Germinal center (tissue), 1 donor: ENCODE measurements around the gene CFAP221.

Source experiments
- DNase-seq: peaks from one replicate; pipeline ENCODE4 v3.0.0; 2012; ENCODE audit warnings: mixed read lengths, low spot score

Gene CFAP221

DNA sequence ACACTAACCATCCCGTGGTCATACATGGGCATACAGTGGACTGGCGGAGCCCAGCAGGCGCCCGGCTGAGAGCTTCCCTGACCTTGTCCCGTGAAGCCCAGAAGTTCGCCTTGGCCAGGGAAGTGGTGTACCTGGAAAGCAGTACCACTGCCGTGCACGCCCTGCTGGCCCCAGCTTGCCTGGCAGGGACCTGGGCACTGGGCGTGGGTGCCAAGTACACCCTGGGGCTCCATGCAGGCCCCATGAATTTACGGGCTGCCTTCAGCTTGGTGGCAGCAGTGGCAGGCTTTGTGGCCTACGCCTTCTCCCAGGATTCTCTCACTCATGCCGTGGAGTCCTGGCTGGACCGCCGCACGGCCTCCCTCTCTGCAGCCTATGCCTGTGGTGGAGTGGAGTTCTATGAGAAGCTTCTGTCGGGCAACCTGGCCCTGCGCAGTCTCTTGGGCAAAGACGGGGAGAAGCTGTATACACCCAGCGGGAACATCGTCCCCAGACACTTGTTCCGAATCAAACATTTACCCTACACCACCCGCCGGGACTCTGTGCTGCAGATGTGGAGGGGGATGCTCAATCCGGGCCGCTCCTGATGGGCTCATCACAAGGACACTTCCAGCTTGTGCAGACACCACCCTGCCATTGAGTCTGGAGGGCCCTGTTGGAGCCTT lies 137.1 kb downstream of the CFAP221 start:
- DNase-seq: no peak

DNA sequence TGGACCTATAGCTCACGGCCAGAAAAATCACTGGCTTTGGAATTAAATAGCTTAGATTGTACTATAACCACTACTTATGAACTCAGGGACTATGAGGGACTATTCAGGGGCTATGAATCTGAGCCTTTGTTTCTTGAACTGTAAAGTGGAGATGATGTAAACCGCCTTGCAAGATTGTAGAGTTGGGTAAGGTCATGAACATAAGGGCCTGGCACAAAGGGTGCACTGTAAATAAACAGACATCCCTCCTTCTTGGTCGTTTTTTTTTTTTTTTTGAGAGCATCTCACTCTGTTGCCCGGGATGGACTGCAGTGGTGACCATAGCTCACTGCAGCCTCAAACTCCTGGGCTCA lies 137.6 kb downstream of the CFAP221 start:
- no peak for DNase-seq

DNA sequence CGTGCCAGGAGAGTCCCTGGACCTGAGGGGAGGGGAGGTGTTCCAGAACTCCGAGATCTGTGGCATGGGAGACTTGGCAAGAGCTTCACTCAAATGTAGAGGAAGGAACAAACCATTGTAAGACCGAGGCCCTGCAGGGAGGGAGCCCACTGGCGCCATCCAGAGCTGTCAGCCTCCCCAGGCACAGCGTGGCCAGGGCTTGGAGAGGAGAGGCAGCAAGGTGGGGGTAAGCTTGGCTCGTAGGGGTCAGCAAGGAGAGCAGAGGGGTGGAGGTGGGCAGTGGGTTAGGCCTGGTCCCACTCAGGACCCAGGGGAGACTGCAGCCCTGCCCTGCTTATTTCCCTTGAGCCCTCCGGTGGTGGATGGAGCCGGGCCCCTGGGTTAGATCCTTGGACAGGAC lies 138.3 kb downstream of the CFAP221 start:
- DNase-seq: no peak

DNA sequence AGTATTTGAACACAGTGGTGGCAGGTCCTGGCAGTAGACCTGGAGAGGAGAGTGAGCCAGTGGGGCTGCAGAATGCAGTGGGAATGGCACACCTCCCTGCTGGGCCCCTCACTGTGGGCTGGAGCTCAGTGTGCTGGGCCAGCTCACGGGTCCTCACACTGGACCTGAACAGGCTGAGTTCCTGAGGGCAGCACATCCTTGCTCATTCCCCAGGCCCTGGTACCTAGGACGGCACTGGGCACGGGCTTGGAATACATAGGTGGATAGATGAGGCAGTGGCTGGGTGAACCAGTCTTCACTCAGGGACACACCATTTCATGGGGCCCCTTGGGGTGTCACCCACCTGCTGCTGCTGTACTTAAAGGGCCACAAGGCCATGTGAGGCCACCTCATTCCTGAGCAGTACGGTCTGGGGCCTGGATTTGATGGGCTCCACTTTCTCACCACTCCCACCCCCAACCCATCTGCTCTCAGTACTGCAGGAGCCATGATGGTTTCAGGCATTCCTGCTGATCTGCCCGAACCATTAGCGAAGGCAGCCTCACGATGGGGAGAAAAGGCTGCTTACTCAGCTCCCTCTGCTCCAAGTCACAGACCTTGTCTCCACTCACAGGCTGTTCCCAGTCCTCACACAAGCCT lies 138.9 kb downstream of the CFAP221 start:
- no peak for DNase-seq

DNA sequence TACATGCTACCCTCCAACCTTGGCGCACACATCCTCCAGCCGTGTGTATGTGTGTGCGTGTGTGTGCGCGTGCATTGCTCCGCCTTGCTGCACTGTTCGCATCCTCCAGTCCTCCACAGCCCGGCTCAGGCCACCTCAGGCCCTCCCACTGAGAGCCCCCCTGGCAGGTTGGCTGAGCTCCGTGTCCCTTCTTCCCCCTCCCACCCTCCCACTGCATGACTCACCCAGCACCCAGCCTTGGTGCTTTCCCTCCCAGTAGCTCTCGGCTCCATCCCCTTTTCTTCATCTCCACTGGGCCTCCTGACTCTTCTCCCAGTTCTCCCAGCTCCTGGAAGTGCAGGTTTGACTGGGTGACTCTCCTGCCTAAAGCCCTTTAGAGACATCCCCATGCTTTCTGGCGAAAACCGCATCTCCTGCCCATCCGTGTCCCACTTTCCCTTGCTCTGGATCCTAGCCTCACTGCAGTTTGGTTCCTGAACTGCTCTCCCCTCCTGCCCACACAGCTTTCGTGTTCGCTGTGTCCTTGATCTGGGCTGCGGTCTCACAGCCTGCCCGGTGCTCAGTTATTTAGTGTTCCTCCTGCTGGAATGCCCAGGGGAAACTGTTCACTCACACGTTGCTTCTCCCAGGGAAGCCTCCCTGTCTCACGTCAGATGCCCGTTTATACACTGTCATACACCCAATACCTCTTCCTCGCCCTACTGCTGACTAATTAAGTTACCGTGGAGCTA lies 139.6 kb downstream of the CFAP221 start:
- no peak for DNase-seq

DNA sequence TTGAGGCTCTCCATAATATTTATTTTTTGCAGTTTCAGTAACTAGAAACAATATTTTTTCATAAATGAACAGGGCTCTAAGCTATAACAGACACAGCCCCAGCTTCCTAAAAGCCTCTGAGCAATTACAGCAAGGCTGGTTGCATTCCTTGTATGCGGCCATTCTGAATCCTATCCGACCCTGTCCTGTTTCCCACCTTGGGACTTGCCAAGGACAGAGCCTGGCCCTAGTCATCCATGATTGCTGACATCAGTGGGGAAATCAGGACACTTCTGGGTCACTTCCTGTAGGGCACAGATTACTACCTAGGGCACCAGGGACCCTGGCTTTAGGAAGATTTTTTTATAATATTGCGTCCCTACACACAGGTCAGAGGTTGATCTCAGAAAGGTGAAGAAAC lies 140.3 kb downstream of the CFAP221 start:
- no peak for DNase-seq

DNA sequence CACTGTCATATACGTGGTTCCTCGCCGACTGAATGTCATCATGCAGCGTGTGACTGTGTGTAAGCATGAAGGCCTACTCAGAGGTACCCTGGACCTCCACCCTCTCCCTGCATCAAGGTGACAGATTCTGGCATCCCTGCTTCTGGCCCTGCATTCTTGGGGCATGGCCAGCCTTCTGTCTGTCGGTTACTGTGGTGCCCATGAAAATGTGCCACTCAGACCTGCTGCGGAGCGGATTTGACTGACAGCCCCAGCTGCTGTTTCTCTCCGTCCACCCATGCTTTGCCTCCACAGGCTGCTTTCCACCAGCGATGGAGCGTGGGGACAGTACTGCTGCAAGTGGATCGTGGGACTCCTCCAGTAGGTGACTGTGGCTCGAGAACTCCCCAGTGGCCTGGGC lies 144.4 kb downstream of the CFAP221 start:
- DNase-seq: no peak

DNA sequence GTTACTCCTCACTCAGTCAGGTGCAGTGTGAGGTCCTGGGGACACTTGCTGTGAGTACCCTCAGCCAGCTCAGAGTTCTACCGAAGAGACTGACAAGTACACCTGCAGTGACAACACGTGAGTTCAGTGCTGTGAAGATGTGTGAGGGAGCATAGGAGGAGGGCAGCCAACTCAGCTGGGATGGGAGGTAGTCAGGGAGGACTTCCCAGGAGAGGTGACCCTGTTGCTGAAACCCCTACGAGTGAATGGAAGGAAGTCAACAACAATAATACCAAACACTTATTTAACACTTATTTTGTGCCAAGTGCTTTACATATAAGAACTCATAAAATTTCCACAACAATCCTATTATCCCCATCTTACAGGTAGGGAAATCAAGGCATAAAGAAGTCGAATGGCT lies 145.0 kb downstream of the CFAP221 start:
- no peak for DNase-seq

DNA sequence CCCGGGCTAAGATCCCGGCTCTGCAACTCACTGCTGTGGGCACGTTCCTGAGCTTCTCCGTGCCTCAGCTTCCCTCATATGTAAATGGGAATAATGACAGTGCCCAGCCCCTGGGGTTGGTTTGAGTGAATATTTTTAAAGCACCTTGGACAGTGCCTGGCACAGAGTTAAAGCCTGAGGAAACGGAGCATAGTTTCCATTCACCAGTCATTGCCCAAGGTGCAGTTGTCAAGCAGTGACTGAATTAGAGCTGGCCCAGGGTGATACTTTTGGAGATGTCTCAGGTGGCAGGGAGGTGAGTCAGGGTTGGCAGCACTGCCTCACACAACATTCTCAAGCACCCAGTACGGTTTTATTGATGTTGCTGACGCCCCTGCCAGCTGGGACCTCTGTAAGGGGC lies 146.9 kb downstream of the CFAP221 start:
- DNase-seq: no peak

DNA sequence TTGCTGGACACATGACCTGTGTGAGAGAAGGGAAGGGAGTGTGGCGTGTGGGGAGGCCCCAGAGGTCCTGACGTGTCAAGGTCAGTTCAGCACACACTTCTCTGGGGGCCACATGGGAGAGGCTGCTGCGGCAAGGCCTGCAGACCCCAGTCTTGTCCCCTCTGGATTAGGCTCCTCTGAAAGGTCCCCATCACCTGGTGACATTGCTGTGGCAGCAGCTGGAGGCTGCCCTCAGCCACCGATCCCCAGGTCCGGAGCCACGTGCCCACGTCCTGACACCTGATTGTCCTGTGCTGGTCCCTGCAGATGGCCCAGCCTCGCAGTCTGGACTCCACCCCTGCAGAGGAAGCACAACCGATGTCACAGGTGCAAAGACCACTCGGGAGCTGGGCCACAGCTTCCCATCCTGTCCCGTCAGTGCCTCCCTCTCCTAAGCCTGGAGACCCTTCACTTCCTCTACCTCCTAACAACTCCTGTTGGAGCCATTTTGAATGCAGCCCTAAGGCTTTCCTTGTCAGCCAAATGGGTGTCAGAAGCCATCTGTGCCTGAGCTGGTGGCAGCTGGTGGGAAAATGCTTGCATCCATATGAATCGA lies 147.5 kb downstream of the CFAP221 start:
- DNase-seq: no peak

DNA sequence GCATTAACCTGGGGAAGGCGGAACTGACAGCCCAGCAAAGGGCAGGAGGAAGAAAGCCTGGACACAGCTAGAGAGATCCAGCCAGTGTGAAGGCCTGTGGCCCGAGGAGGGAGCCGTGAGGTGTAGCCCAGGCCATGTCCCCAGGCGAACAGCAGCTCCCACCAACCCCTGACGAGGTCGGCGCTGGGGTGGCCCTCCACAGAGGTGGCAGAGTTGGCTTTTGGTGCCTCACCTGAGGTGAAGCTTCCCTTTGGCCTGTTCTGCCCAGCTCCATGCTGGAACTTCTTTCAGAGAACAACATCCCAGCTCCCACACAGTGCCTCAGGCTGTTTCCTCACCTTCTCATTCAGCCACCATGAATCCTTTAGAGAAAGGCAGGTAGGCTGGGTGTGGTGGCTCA lies 148.1 kb downstream of the CFAP221 start:
- DNase-seq: no peak

DNA sequence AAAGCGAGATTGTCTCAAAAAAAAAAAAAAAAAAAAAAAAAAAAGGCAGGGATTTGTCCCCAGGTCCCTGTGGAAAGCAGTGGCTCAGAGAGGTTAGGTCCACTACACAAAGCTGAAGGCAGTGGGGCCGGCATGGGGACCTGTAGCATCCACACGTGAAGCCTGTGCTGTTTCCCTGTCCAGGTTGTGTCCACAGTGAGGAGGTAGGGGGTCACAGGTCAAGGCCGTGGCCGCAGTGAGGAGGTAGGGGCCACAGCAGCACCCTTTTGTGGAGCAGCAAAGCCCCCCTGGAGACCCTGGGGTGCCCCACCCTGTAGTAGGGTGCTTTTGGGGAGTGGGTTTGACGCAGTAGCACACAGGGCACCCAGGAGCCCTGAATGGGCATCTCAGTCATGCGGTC lies 148.7 kb downstream of the CFAP221 start:
- DNase-seq: no peak

DNA sequence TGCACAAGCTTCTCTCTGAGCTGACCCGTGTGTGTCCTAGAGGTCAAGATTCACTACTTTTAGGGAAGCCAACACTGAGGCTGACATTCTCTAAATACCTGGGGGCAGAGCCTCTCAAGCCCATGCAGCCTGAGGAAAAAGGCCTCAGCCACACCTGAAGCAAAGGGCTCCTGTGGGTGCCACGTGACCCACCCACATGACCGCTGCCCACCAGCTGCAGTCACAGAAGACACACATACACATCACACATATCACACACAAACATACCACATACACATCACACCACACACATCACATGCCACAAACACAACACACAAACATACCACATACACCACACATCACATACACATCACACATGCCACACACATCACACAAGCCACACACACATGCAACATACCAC lies 149.3 kb downstream of the CFAP221 start:
- DNase-seq: no peak

DNA sequence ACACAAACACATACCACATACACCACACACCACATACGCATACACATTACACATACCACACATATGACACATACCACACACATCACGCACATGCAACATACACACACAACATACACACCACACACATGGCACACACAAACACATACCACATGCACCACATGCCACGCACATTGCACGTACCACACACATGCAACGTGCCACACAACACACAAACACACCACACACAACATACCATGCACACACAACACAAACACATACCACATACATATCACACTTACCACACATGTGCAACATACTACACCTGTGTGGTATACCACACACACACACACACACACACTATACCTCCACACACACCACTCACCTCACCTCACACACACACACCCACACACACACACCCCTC lies 149.7 kb downstream of the CFAP221 start:
- no peak for DNase-seq

DNA sequence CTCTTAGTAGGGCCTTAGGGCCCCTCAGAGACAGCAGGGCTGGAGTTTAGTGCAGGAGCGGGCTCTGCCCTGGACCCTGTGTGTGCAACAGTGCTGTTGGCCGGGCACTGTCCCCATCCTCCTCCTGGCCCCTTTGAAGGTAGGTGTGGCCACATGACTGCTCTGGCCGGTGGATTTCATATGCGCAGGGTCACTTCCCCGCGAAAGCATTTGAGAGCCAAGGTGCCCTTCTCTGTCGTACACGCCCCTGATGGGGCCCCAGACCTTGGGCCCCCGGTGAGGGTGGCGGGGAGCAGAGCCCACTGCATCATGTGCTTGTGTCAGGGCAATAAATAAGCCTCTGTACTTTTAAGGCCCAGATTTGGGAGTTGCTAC lies 150.2 kb downstream of the CFAP221 start:
- no peak for DNase-seq

DNA sequence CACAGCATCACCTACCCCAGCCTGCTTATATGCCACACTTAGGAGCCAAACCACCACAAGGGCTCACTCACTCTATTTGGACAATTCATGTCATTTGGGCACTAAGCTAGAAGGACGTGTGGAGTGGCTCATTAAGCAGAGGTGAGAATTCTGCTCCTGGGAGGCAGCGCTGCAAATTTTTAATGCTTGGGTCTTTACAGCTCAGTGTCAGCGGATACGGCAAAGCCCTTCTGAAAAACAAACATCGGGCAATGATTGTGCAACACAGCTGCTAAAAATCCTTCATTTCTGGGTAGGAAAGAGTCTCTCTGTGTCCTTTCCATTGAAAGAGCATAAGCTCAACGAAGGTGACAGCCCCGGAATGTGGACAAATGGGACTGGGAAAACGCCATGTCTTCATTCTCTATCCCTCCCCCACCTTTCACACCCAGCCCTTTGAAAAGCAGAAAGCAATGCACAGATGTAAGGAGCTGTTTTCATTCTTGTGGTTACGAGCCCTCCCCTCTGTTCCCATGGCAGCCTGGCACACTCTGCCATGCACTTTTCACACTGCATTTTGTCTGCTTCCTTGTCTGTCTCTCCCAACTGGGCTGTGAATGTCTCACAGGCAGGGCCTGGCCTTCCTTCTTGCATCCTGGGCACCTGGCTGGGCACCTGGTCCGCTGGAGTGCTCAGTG lies 150.7 kb downstream of the CFAP221 start:
- DNase-seq: no peak

DNA sequence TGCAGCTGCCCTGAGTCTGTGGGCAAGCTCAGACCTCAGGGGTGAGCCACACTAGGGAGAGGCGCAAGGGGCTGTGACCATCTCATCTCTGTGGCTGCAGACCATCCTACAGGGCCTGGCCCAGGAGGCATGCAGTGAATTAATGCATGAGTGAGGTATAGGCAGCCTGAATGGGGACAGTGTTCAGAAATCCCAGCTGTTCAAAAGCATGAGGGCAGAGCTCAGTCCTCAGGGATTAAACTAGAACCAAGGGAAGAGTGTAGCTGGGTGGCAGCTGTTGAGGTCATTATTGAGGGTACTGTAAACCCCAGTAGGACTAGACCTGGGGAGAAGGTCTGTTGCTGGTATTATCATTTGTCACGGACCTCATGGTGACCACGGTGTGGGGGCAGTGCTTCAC lies 151.8 kb downstream of the CFAP221 start:
- no peak for DNase-seq

DNA sequence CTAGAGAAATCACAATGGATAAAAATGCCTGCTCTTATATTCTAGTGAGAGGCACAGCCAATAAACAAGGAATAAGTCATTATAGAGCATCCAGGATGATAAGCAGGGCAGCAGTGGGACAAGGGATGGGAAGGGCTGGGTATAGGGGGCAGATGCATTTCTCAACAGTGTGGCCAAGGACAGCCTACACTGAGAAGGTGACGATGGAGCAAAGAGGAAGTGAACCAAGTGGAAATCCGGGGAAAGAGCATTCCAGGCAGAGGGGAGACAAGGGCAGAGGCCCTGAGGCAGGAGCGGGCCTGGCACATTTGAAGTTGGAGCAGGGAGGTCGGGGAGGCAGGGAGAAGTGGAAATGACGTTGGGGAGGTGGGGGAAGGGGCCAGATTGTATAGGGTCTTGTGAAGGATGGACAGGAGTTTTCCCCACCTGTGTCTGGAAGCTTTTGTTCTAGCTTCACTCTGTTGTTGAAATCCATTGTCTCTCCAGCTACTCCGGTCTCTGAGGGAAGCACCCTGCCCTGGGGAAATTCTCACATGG lies 152.3 kb downstream of the CFAP221 start:
- no peak for DNase-seq

DNA sequence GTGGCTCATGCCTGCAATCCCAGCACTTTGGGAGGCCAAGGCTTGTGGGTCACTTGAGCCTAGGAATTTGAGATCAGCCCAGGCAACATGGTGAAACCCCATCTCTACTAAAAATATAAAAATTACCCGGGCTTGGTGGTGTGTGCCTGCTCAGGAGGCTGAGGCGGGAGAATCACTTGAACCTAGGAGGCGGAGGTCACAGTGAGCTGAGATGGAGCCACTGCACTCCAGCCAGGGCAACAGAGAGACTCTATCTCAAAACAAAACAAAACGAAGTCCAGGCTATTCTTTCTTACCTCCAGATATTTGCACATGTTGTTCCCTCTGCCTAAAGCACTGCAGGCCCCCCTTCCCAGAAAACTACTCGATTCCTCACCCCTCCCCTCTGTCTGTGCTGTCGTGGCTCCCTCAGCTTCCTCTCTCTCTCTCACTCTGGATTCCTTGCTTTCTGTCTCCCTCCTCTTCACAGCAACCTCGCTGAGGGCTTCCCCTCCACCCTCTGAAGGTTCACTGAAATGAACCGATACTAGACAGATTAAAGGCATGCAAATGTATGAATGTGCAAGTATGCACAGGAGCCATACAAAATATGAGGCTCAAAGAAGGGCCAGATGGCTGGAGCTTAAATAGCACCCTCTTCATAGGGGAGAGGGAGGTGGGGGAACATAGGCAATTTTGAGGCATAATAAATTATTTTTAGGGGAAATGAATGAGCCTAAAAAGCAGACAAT lies 153.2 kb downstream of the CFAP221 start:
- no peak for DNase-seq

DNA sequence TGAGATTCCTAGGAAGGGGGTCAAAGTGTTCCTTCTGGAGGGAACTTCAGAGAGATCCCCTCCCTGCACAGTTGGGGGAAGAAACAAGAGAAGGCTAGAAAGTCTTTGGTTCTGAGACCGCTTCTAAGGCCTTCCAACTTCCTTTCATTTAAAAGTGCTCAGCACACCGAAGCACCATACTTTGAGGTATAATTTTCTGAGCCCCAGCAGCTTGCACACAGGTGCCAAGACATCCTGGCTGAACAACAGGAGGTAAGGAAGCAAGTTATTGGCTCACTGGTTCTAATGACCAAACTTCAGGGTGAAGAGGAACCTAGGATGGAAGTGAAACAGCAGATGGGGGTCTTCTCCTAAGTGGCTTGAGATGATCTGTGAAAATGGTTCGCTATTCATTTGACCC lies 154.0 kb downstream of the CFAP221 start:
- no peak for DNase-seq

DNA sequence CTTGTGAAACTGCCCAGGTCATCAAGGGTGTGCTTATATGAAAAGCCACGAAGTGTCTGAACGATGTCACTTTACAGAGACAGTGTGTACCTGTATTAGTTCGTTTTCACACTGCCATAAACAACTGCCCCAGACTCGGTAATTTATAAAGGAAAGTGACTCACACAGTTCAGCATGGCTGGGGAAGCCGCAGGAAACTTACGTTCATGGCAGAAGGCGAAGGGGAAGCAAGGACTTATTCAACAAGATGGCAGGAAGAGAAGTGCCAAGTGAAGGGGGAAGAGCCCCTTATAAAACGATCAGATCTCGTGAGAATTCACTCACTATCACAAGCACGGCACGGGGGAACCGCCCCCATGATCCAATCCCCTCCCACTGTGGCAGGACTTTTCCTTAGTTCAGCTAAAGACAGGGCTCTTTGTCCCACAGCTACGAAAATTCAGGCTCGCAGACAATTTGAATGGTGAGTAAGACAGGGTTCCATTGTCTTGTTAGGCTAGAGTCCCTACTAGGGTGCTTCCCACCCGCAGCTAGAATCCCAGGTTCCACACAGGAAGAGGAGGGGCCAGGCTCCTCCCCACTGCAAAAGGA lies 154.9 kb downstream of the CFAP221 start:
- DNase-seq: no peak
